Stromal cell of bone marrow (primary cell): ENCODE measurements around the gene TBX20.
"Not testable (repeated sequence)": the region's sequence is repeated elsewhere in the genome, so short reads cannot be mapped to it uniquely, and the experiment has no call there.

ENCODE experiments used
- DNase-seq: peaks from one replicate; pipeline ENCODE4 v3.0.0-alpha.2; 2012; ENCODE audit warnings: low read depth

TBX20 gene

GRCh38 chr7:35161059-35161740 lies 92.7 kb downstream of the TBX20 start:
- DNase-seq: not testable (repeated sequence)
